Retina (tissue), 1 donor: Measurements from ENCODE around the gene SRGAP3.

Experiments
- DNase-seq: peaks from one replicate; pipeline ENCODE4 v3.0.0-alpha.2; 2016

The SRGAP3 gene

GRCh38 chr3:8982509-8982908 is 266.9 kb downstream of the SRGAP3 start:
- no peak for DNase-seq

DNA sequence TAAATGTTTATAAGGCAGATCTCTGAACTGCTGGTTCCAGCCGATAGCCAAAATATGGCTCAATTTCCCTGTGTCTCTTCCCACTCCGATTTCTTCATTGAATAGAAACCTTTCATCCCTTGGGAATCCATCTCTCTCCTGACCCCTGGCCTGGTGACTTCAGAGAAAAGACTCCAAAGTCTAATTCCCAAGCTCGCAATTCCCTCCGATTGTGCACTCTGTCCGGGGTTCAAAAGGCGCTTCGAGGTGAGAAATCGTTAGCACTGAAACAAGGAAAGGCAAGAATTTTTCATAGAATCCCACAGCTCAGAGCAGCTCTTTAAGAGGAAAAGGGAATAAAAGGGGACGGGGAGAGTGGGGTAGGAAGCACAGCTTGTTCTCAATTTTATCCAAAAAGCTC is 267.7 kb downstream of the SRGAP3 start:
- DNase-seq: no peak

DNA sequence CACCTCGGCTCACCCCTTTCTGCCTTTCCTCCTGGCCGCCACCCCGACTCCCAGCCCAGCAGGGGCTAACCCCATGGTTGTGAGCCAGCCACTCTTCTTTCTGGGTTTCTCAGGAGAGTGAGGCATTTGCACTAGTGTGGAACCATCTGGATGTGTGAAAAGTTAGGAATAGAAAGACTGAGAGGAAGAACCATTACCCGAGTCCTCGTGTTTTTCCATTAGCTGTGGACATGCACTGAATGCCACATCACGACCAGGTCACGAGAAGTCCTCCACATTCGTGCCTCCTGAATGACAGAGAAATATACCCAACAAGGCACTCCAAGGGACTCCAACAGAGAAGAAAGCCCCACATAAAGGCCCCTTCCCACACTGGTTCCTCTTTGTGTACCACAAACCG is 268.1 kb downstream of the SRGAP3 start:
- DNase-seq: no peak

- no peak for DNase-seq
Measured at GRCh38 chr3:8980756-8981257, 268.6 kb downstream of the SRGAP3 start.

DNA sequence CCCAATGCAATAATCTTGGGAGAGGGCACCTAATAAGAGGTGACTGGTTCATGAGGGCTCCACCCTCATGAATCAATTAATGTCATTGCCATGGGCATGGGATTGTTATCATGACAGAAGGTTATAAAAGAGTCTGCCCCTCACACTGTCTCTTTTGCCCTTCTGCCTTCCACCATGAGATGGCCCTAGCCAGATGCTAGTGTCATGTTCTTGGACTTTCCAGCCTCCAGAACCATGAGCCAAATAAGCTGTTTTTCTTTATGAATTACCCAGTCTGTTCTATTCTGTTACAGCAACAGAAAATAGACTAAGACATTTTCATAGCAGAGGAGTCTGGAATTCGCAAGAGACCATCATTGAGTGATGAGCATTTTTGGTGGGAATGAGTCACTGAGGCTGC is 270.2 kb downstream of the SRGAP3 start:
- no peak for DNase-seq

GRCh38 chr3:8978551-8978950 is 270.9 kb downstream of the SRGAP3 start:
- DNase-seq: no peak

- no peak for DNase-seq
Measured at GRCh38 chr3:8976540-8977182, 272.8 kb downstream of the SRGAP3 start.

GRCh38 chr3:8975081-8976020 is 274.1 kb downstream of the SRGAP3 start:
- DNase-seq: no peak

GRCh38 chr3:8974458-8974857 is 275.0 kb downstream of the SRGAP3 start:
- DNase-seq: no peak

DNA sequence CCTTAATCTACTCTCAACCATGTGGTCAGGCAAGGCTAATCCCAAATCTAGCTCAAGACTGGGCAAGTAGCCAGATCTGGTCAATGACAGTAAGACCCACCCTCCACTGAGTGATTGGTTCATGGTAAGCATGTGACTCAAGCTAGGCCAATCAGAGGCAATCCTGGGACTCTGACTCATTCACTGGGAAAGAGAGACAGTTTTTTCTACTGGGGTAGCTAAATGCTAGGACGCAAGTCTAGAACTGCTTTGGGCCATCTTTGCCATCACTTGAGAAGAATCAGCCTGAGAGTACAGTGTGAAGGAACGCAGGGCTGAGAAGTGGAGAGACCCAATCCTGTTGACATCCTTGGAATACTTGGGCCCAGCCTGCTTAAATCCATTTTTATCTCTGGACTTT is 276.8 kb downstream of the SRGAP3 start:
- DNase-seq: no peak

GRCh38 chr3:8970971-8971589 is 278.4 kb downstream of the SRGAP3 start:
- DNase-seq: peak; percentile 78

- DNase-seq: no peak
Measured at GRCh38 chr3:8969241-8969640, 280.2 kb downstream of the SRGAP3 start.

GRCh38 chr3:8968375-8968882 is 281.0 kb downstream of the SRGAP3 start:
- DNase-seq: no peak

DNA sequence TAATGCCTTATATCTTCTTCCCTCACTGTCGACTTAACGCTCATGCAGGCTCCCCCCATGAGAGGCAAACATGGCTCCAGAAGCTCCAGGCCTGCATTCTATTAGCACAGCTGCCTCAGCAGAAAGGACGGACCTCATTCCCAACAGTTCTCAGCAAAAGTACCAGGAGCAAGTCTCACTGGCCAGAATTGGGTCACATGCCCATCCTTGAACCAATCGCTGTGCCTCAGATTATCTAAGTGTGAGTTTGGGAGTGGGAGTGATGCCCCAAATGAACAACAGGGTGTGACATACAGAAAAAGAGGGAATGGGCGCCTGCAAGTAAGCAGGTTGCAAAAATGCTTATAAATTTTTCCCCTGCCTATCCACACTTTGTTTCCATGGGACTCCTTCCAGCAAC is 281.9 kb downstream of the SRGAP3 start:
- no peak for DNase-seq

DNA sequence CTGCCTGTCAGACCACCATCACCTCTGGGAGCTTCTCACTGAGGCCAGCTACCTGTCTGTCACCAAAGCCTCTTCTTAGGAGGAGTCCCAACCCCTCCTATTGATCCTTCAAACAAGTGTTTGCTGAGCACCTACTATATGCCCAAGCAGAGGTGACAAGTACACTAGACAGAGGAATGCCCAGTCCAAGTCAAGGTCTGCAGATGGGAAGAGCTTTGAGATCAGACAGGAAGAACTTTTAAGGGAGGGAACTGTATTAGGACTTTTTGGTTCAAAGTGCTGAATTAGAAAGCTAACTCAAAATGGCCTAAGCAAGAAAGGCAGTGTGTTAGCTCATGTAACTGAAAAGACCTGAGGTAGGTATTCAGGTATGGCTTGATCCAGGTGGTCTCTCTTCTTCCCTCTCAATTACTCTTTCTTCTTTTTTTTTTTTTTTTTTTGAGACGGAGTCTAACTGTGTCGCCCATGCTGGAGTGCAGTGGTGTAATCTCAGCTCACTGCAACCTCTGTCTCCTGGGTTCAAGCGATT is 282.6 kb downstream of the SRGAP3 start:
- DNase-seq: no peak

DNA sequence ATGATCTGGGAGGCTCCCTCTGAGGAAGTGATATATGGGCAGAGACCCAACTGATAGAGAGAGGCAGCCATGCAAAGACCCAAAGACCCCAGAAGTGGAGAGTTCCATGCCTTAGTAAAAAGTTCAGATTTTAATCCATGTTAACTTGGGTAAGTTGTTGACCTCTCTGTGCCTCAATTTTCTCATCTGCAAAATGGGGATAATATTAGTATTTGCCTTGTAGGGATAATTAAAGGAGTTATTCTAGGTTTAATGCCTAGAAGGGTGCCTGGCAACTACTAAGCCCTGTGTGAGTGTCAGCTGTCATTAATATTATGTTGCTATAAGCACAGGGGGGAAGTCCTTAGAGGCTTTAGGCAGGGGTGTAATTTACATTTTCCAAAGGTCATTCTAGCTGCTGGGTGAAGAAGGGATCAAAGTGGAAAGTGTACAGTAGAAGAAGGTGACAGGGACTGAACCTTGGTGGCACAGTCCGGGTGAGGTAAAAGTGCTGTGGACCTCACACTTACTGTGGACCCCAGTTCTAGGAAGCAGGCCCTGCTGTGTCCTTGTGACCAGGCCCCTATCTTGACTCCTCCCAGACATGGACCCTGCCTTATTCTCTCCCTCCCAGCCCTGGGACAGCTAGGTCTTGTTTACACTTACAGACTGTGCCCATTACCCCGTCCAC is 283.2 kb downstream of the SRGAP3 start:
- DNase-seq: no peak

DNA sequence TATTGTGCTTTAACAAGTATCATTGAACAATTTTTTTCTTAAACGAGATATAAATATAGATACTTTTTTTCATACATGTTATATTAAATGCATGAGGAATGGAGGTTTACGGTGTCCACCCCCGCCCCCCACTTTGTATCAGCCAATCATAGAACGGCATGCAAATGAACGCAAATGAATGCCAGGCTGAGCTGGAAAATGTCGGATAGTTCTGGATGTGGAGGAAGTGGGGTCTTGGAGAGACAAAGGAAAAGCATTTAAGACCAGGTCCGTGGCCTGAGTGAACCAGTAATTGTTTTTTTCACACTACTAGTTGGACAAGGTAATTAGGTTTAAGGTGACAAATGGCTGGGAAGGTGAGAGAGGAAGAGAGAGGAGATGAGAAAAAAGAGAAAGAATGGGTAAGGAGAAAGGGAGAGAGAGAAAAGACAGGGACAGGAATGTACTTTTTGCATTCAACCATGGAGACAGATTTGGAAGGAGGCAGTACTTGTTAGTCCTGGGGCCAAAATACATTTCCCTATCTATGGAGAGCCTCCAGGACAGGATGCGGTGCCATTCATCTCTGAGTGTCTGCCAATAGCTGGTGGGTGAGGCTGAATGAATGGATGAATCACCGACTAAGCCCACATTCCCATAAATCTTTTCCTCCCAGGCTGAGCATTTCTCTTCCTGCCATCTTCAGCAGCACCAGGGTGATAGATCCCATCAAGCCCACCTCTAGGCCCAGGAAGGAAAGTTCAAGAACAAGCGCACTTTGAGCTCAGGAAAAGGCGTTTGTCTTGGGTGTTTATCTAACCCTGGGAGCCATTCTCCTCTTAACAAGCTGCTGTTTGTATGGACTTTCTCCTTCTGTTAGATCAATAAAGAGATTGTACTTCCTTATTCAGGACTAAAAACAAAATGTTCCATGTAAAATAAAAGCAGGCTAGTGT is 284.7 kb downstream of the SRGAP3 start:
- no peak for DNase-seq

GRCh38 chr3:8963137-8963853 is 286.2 kb downstream of the SRGAP3 start, which contains the start of gene RAD18:
Gene RAD18 (minus strand): TSS chr3:8963472. CDS start chr3:8963385, 87 bp downstream.
- DNase-seq: peak; percentile 97

GRCh38 chr3:8962226-8962861 is 287.1 kb downstream of the SRGAP3 start:
- DNase-seq: no peak

GRCh38 chr3:8959668-8960067 is 289.8 kb downstream of the SRGAP3 start:
- DNase-seq: no peak
